Esophagus (tissue), 2 donors: ENCODE results near the gene SHH. TPM values are rescaled to one million over a fixed set of nuclear protein-coding genes. Genes with fewer than 3 reads are reported as not detected.
A peak's percentile ranks its signal among the peaks of the same experiment; 100 is the strongest.

ENCODE experiments used
- H3K27ac ChIP-seq, 2 donors: one replicate each; pipeline ENCODE4 v1.5.1; 2013; ENCODE audit warnings: low read depth in 2 of 2, mild to moderate bottlenecking in 2 of 2, inconsistent platforms in 1 of 2, low read length in 1 of 2, moderate library complexity in 1 of 2
- H3K27me3 ChIP-seq, 2 donors: one replicate each; pipeline ENCODE4 v1.6.1; 2013; ENCODE audit warnings: low read length in 2 of 2, control low read depth in 1 of 2, mild to moderate bottlenecking in 1 of 2; ENCODE audit not compliant: insufficient read depth in 2 of 2, control insufficient read depth in 1 of 2
- H3K36me3 ChIP-seq, 2 donors: one replicate each; pipeline ENCODE4 v1.6.1; 2013; ENCODE audit warnings: low read length in 1 of 2; ENCODE audit not compliant: control insufficient read depth in 2 of 2, insufficient read depth in 2 of 2
- H3K4me1 ChIP-seq, 2 donors: one replicate each; pipeline ENCODE4 v1.6.1; 2013; ENCODE audit warnings: low read length in 1 of 2; ENCODE audit not compliant: control insufficient read depth in 2 of 2, insufficient read depth in 2 of 2
- H3K4me3 ChIP-seq, 2 donors: one replicate each; pipeline ENCODE4 v1.5.1; 2013; ENCODE audit warnings: low read length in 2 of 2, mild to moderate bottlenecking in 2 of 2, low read depth in 1 of 2, moderate library complexity in 1 of 2
- H3K9me3 ChIP-seq, 2 donors: one replicate each; pipeline ENCODE4 v1.6.1; 2013; ENCODE audit warnings: mild to moderate bottlenecking in 2 of 2, low read depth in 1 of 2, low read length in 1 of 2, moderate library complexity in 1 of 2; ENCODE audit not compliant: control insufficient read depth in 2 of 2, insufficient read depth in 1 of 2
- WGBS, 2 donors: extraction: QIAGEN DNeasy Blood & Tissue Kit; methylation state at CpG; one replicate each; pipeline ENCODE4 v1.1.7; 2013; 5-methylcytosine and 5-hydroxymethylcytosine counted together
- polyA plus RNA-seq, 2 donors: library from polyadenylated mRNA; stranded (reverse); fragments of 200-250 nt; gene quantifications; one replicate each; pipeline ENCODE4 v1.2.3, GENCODE V29; 2013
- donor health status: healthy with polysubstance abuse.
- donor health status: Bipolar disorder and iron deficiency.

Gene SHH
- polyA plus RNA-seq, 2 donors, result 0.01 to 0.04 TPM

GRCh38 chr7:155807789-155808548, 4.3 kb downstream of the SHH start:
- no peaks in the 10 kb centered on the region for H3K9me3 ChIP-seq
- 19 to 27% methylated on average over 26 to 33 of the region's 33 CpGs for WGBS, 2 donors
- H3K27me3 ChIP-seq, result peaks cover 23 to 53% of the 10 kb centered on the region in 2 donors
- H3K4me1 ChIP-seq, result peaks cover 18 to 24% of the 10 kb centered on the region in 2 donors
- no peaks in the 10 kb centered on the region for H3K36me3 ChIP-seq
- H3K27ac ChIP-seq, result no peak overlapping the region
- no peak overlapping the region for H3K4me3 ChIP-seq

- no peak overlapping the region for H3K4me3 ChIP-seq
- peaks cover 21 to 53% of the 10 kb centered on the region in 2 donors for H3K27me3 ChIP-seq
- H3K36me3 ChIP-seq, result no peaks in the 10 kb centered on the region
- H3K4me1 ChIP-seq, result peaks cover 18 to 23% of the 10 kb centered on the region in 2 donors
- no peaks in the 10 kb centered on the region for H3K9me3 ChIP-seq
- H3K27ac ChIP-seq, result no peak overlapping the region
- WGBS, 2 donors, result 52 to 54% methylated on average over 19 of the region's 19 CpGs
Measured at GRCh38 chr7:155807065-155807671, 5.1 kb downstream of the SHH start.

- Histone ChIP-seq H3K36me3 (no peaks in the 10 kb centered on the region), H3K9me3 (no peaks in the 10 kb centered on the region), H3K4me3 (no peak overlapping the region), H3K4me1 (peaks cover 18 to 19% of the 10 kb centered on the region in 2 donors), H3K27me3 (peaks cover 21 to 53% of the 10 kb centered on the region in 2 donors), H3K27ac (no peak overlapping the region)
- 46 to 48% methylated on average over 47 of the region's 47 CpGs for WGBS, 2 donors
Measured at GRCh38 chr7:155806096-155806871, 6.0 kb downstream of the SHH start.

GRCh38 chr7:155805826-155806095, 6.5 kb downstream of the SHH start:
- no peak overlapping the region for H3K27ac ChIP-seq
- no peaks in the 10 kb centered on the region for H3K9me3 ChIP-seq
- peak overlapping the region; percentile 17 to 19 for H3K4me3 ChIP-seq
- H3K36me3 ChIP-seq, result no peaks in the 10 kb centered on the region
- WGBS, 2 donors, result 5 to 20% methylated on average over 18 of the region's 18 CpGs
- peaks cover 21 to 53% of the 10 kb centered on the region in 2 donors for H3K27me3 ChIP-seq
- H3K4me1 ChIP-seq, result peaks cover 18 to 19% of the 10 kb centered on the region in 2 donors

GRCh38 chr7:155804897-155805825, 7.1 kb downstream of the SHH start:
- no peaks in the 10 kb centered on the region for H3K36me3 ChIP-seq
- peaks cover 17 to 55% of the 10 kb centered on the region in 2 donors for H3K27me3 ChIP-seq
- peak overlapping the region; percentile 17 to 19 for H3K4me3 ChIP-seq
- no peak overlapping the region for H3K27ac ChIP-seq
- whole genome bisulfite sequencing, 2 donors, result 1 to 5% methylated on average over 77 to 91 of the region's 91 CpGs
- no peaks in the 10 kb centered on the region for H3K9me3 ChIP-seq
- peaks cover 18 to 19% of the 10 kb centered on the region in 2 donors for H3K4me1 ChIP-seq

- Histone ChIP-seq H3K27ac (no peak overlapping the region), H3K27me3 (peaks cover 15 to 53% of the 10 kb centered on the region in 2 donors), H3K4me3 (peak overlapping the region in 1 of 2 donors; percentile 38), H3K4me1 (peaks cover 15 to 19% of the 10 kb centered on the region in 2 donors), H3K9me3 (no peaks in the 10 kb centered on the region), H3K36me3 (no peaks in the 10 kb centered on the region)
- WGBS, 2 donors, result 7 to 12% methylated on average over 17 of the region's 17 CpGs
Measured at GRCh38 chr7:155804431-155804831, 7.8 kb downstream of the SHH start.

- WGBS, 2 donors, result 5 to 11% methylated on average over 79 to 96 of the region's 96 CpGs
Measured at GRCh38 chr7:155803418-155804376, 8.6 kb downstream of the SHH start.

GRCh38 chr7:155802906-155803417, 9.3 kb downstream of the SHH start:
- H3K4me1 ChIP-seq, result peaks cover 9 to 19% of the 10 kb centered on the region in 2 donors
- H3K27ac ChIP-seq, result no peak overlapping the region
- WGBS, 2 donors, result 26 to 40% methylated on average over 44 to 70 of the region's 70 CpGs
- H3K27me3 ChIP-seq, result peaks cover 8 to 39% of the 10 kb centered on the region in 2 donors
- H3K36me3 ChIP-seq, result no peaks in the 10 kb centered on the region
- peak overlapping the region in 1 of 2 donors; percentile 38 for H3K4me3 ChIP-seq
- H3K9me3 ChIP-seq, result no peaks in the 10 kb centered on the region

More at GRCh38 chr7:155803418-155804376, 8.6 kb downstream of the SHH start:
- Histone ChIP-seq H3K4me3 (peak overlapping the region; percentile 38 to 43), H3K27me3 (peaks cover 12 to 46% of the 10 kb centered on the region in 2 donors), H3K9me3 (no peaks in the 10 kb centered on the region), H3K27ac (no peak overlapping the region), H3K4me1 (peaks cover 14 to 19% of the 10 kb centered on the region in 2 donors), H3K36me3 (no peaks in the 10 kb centered on the region)
